Activated CD4-positive, alpha-beta T cell treated with anti-CD3 and anti-CD28 coated beads for 24 hours (primary cell): Measurements from ENCODE around the gene TRAF2.
"Not testable (repeated sequence)": the region's sequence is repeated elsewhere in the genome, so short reads cannot be mapped to it uniquely, and the experiment has no call there.

ENCODE experiments used
- DNase-seq, 2 donors: peaks; one replicate each; pipeline ENCODE4 v3.0.0-alpha.2; 2020; ENCODE audit warnings: low read depth in 2 of 2

TRAF2 gene, protein sequence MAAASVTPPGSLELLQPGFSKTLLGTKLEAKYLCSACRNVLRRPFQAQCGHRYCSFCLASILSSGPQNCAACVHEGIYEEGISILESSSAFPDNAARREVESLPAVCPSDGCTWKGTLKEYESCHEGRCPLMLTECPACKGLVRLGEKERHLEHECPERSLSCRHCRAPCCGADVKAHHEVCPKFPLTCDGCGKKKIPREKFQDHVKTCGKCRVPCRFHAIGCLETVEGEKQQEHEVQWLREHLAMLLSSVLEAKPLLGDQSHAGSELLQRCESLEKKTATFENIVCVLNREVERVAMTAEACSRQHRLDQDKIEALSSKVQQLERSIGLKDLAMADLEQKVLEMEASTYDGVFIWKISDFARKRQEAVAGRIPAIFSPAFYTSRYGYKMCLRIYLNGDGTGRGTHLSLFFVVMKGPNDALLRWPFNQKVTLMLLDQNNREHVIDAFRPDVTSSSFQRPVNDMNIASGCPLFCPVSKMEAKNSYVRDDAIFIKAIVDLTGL

GRCh38 chr9:136885950-136886578, at the start of gene TRAF2:
TRAF2 (plus strand) TSS chr9:136886516; CDS start chr9:136898741, 12,225 bp downstream.
- peak; percentile 93 to 96 for DNase-seq

GRCh38 chr9:136837146-136837855, 49.0 kb upstream of the TRAF2 start:
- no peak for DNase-seq

- DNase-seq: not testable (repeated sequence)
Observed at GRCh38 chr9:136837856-136838277, 48.4 kb upstream of the TRAF2 start.

DNA sequence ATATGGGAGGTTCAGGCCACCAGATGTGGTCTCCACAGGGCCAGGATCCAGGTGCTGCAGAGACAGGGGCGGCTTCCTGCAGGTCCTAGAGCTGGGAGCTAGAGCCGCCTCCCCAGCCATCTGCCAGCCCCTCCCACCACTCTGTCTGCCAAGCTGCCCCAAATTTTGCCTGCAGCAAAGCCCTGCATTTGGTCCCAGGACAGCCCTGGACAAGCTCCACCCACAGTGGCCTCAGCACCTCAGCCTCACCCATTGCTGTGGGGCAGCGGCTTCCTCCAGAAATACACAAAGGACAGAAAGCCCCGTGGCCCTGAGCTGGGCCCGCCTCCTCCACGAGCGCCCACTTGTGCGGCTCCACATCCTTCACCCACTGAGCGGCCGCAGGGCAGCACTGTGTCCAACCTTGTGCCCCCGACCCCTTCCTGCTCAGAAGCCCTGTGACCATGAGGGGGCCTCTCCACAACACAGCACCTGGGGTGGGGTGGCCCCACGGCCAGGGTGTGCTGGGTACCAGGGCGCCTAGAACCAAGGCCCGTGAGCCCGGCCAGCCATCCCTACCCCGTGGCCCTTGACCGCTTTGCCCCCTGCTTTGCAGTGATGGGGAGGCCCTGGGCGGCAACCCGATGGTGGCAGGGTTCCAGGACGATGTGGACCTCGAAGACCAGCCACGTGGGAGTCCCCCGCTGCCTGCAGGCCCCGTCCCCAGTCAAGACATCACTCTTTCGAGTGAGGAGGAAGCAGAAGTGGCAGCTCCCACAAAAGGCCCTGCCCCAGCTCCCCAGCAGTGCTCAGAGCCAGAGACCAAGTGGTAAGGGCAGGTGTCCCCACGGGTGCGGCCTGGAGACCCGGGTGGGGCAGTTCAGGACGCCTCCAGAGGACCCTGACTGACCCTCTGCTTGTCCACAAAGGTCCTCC, 47.7 kb upstream of the TRAF2 start:
- DNase-seq: no peak

DNA sequence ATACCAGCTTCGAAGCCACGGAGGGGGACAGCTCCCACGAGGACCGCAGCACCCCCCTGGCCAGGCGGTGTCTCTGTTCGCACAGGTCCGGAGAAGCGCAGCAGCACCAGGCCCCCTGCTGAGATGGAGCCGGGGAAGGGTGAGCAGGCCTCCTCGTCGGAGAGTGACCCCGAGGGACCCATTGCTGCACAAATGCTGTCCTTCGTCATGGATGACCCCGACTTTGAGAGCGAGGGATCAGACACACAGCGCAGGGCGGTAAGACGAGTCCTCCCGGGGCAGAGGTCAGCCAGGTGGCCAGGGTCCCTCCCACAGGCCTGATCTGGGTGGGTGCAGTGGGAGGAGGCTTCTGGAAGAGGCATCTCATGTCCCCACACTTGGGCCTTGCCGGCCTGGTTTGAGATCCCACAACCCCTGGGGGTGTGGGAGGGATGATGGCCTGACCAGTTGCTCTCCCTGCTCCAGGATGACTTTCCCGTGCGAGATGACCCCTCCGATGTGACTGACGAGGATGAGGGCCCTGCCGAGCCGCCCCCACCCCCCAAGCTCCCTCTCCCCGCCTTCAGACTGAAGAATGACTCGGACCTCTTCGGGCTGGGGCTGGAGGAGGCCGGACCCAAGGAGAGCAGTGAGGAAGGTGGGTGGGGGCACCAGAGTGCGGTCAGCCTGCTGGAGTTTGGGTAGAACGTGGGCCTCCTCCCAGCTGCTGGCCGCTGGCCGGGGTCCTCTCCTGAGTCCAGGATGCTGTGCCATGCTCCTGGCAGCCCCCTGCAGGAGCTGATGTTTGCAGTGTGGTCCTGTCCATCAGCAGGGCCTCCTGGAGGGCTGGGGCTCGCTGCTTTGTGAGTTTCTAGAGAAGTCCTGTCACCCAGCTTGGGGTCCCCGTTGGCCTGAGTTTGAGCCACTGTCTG, 46.8 kb upstream of the TRAF2 start:
- no peak for DNase-seq

- DNase-seq: no peak
Observed at GRCh38 chr9:136840140-136840876, 46.0 kb upstream of the TRAF2 start.

DNA sequence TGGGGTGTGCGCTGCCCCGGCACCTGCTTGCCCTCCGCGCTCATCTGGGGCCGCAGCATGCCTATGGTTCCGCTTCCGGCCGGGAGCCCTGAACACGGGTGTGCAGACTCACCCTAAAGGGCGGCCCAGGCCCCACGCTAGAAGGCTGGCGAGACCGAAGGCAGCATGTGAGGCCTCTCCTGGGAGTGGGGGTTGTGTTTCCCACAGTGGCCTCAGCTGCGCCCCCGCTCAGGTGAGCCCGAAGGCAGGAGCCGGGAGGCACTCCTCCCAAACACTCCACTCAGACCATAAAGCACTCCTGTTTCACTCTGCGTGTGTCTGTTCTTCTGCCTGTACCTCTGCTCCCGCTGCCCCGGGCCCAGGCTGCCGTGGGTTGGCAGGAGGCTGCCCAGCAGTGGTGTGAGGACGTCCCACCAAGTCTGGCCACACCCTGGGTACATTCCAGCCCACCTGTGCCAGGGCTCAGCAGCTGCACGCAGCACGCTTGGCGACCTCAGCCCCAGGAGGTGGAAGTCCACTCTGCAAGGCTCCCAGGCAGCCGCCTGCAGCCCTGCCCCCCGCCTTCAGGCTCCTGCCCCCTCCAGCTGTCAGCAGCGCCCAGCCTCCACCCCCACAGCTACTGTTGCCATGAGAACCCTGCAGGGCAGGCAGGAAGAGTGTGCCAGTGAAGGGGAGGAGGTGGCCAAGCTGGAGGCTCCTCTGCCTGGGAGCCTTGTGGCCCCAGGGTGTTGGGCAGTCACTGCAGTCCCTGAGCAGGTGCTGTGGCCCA, 45.3 kb upstream of the TRAF2 start:
- no peak for DNase-seq

GRCh38 chr9:136841646-136842379, 44.5 kb upstream of the TRAF2 start:
- not testable (repeated sequence) for DNase-seq

- DNase-seq: peak; percentile 57 to 71
Observed at GRCh38 chr9:136842380-136842948, 43.9 kb upstream of the TRAF2 start, which contains the start of gene AJM1. AJM1 (plus strand) TSS chr9:136842478; CDS start chr9:136844415, 1,937 bp downstream.

GRCh38 chr9:136843159-136843800, 43.0 kb upstream of the TRAF2 start:
- not testable (repeated sequence) for DNase-seq

DNA sequence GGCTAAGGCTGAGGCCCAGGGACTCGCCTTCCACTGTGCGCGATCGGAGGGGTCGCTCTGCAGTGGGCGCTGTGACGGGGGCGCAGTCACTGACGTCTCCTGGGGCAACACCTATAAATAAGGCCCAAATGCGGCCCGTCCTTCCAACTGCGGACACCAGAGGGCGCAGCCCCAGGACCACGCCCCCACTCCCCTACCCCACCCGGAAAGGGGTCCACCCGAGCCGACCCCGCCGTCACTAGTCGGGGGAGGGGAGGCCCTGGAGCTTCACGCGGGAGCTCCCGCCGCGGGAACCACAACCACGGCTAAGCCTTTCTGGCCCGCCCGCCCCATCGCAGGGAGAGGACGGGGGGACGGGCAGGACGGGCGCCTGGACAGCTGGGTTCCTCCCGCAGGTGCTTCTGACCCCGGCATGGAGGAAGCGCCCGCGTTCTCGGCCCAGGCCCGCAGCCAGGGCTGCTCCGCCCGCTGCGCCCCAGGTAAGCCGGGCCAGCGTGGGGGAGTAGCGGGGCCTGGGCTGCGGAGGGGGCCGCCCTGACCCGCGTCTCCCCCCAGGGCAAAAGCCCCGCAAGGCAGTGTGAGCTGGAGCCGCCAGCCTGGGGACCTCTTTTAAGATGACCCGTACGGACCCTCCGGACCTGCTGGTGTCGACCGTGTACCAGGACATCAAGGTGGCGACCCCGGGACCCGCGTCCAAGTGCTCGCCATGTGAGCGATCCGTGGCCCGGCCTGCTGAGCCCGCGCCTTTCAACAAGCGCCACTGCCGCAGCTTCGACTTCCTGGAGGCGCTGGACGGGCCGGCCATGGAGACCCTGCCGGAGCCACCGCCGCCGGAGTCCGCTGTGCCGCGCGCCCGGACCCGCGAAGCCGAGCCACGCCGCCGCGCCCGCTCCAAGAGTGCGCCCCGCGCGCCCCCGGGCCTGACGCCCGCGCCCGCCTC, 42.2 kb upstream of the TRAF2 start:
- DNase-seq: peak; percentile 43 to 57

DNA sequence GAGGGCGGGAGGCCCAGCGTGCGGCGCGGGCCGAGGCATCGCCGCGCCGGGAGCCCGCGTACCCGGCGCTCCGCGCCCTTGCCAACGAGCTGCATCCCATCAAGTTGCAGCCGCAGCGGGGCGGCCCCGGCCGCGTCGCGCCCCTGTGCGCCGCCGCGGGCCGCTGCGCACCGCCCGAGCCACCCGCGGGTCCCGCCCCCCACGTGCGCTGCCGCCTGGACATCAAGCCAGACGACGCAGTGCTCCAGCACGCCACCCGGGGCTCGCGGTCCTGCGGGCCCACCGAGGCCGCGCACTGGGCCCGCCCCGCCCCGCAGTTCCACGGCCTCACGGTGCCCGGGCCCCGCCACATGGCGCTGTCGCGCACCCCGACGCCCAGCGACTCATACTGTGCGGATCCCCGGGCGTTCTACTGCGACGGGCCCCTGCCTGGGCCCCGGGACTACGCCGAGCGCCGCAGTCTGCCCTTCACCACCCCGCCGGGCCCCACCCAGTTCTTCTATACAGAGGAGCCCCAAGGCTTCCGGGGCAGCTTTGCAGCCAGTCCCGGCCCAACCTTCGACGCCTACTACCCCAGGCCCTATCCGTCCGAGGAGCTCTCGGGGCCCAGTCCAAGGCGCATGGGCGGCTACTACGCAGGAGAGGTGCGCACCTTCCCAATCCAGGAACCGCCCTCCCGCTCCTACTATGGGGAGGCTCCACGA, 41.4 kb upstream of the TRAF2 start:
- DNase-seq: no peak

DNA sequence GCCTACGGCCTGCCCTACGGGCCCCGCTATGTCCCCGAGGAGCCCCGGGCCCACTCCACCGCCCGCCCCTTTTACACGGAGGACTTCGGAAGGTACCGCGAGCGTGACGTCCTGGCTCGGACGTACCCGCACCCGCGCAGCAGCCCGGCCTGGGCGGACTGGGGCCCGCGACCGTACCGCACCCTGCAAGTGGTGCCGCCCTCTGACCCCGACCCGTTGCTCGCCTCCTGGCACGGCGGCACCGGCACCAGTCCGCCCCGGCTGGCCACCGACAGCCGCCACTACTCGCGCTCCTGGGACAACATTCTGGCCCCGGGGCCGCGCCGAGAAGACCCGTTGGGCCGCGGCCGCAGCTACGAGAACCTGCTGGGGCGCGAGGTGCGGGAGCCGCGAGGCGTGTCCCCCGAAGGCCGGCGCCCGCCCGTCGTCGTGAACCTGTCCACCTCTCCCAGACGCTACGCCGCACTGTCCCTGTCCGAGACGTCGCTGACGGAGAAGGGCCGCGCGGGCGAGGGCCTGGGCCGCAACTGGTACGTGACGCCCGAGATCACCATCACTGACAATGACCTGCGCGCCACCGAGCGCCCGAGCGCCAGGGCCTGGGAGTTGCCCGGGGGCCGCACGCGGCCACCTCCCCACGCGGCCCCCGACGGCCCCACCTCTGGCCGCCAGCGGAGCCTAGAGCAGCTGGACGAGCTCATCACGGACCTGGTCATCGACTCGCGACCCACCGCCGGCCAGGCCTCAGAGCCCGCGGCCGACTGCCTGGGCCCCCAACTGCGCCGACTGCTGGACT, 40.7 kb upstream of the TRAF2 start:
- no peak for DNase-seq

GRCh38 chr9:136846376-136847087, 39.8 kb upstream of the TRAF2 start:
- DNase-seq: no peak
